CMK (cell line): ENCODE results near the gene TUBB4A.
"Not testable (repeated sequence)": the region's sequence is repeated elsewhere in the genome, so short reads cannot be mapped to it uniquely, and the experiment has no call there.

Experiments
- DNase-seq: peaks from one replicate; pipeline ENCODE4 v3.0.0-alpha.2; 2010; ENCODE audit warnings: low read depth

TUBB4A gene

GRCh38 chr19:6501740-6502648 lies at the start of gene TUBB4A:
Gene TUBB4A (minus strand): TSS chr19:6502309. CDS start chr19:6502212, 97 bp downstream.
- DNase-seq = no peak

- no peak for DNase-seq
Observed at GRCh38 chr19:6551091-6551490, 49.0 kb upstream of the TUBB4A start.

- not testable (repeated sequence) for DNase-seq
Observed at GRCh38 chr19:6550679-6551078, 48.6 kb upstream of the TUBB4A start.

- DNase-seq = no peak
Observed at GRCh38 chr19:6543866-6544347, 41.8 kb upstream of the TUBB4A start.

GRCh38 chr19:6540918-6541689 lies 39.0 kb upstream of the TUBB4A start:
- DNase-seq = no peak

- no peak for DNase-seq
Observed at GRCh38 chr19:6539514-6539913, 37.4 kb upstream of the TUBB4A start.

GRCh38 chr19:6535558-6536137 lies 33.5 kb upstream of the TUBB4A start:
- DNase-seq = no peak

GRCh38 chr19:6534451-6535093 lies 32.5 kb upstream of the TUBB4A start:
- DNase-seq = no peak

GRCh38 chr19:6533746-6534418 lies 31.8 kb upstream of the TUBB4A start:
- no peak for DNase-seq

GRCh38 chr19:6533000-6533328 lies 30.9 kb upstream of the TUBB4A start:
- DNase-seq = no peak

GRCh38 chr19:6532244-6532999 lies 30.3 kb upstream of the TUBB4A start:
- no peak for DNase-seq

GRCh38 chr19:6531956-6532243 lies 29.8 kb upstream of the TUBB4A start:
- no peak for DNase-seq

GRCh38 chr19:6531163-6531955 lies 29.2 kb upstream of the TUBB4A start:
- DNase-seq = no peak

- DNase-seq = no peak
Observed at GRCh38 chr19:6530386-6531162, 28.5 kb upstream of the TUBB4A start, which contains the start of gene TNFSF9. Gene TNFSF9 (plus strand): TSS chr19:6531026. CDS start chr19:6531037, 11 bp downstream.

GRCh38 chr19:6529937-6530385 lies 27.9 kb upstream of the TUBB4A start:
- no peak for DNase-seq

- DNase-seq = no peak
Observed at GRCh38 chr19:6529351-6529750, 27.2 kb upstream of the TUBB4A start.

GRCh38 chr19:6528544-6529121 lies 26.5 kb upstream of the TUBB4A start:
- no peak for DNase-seq

GRCh38 chr19:6527893-6528543 lies 25.9 kb upstream of the TUBB4A start:
- no peak for DNase-seq
